Measurements from ENCODE around the gene VPS13D.

The VPS13D gene

GRCh38 chr1:12300706-12301105 is 70.9 kb downstream of the VPS13D start:
- TF ChIP-seq CTCF (conservative IDR thresholded peaks at IDR 0.05; ENCODE audit: low read length), result no peak
- no peak for DNase-seq (ENCODE audit: low read depth)
- no peak overlapping the region for H3K4me3 ChIP-seq (ENCODE audit: low read length)

- no peak for TF ChIP-seq CTCF (conservative IDR thresholded peaks at IDR 0.05; ENCODE audit: low read length)
- DNase-seq (ENCODE audit: low read depth), result no peak
- no peak overlapping the region for H3K4me3 ChIP-seq (ENCODE audit: low read length)
Measured at GRCh38 chr1:12301518-12302237, 71.8 kb downstream of the VPS13D start.

- peak; percentile 31 for DNase-seq (ENCODE audit: low read depth)
- TF ChIP-seq CTCF (conservative IDR thresholded peaks at IDR 0.05; ENCODE audit: low read length), result no peak
- H3K4me3 ChIP-seq (ENCODE audit: low read length), result no peak overlapping the region
Measured at GRCh38 chr1:12302798-12303447, 73.1 kb downstream of the VPS13D start.

GRCh38 chr1:12305377-12305776 is 75.5 kb downstream of the VPS13D start:
- no peak for TF ChIP-seq CTCF (conservative IDR thresholded peaks at IDR 0.05; ENCODE audit: low read length)
- no peak for DNase-seq (ENCODE audit: low read depth)
- H3K4me3 ChIP-seq (ENCODE audit: low read length), result no peak overlapping the region

- no peak overlapping the region for H3K4me3 ChIP-seq (ENCODE audit: low read length)
- peak; percentile 35 for DNase-seq (ENCODE audit: low read depth)
- TF ChIP-seq CTCF (conservative IDR thresholded peaks at IDR 0.05; ENCODE audit: low read length), result no peak
Measured at GRCh38 chr1:12309783-12310742, 80.2 kb downstream of the VPS13D start.

GRCh38 chr1:12314333-12314903 is 84.6 kb downstream of the VPS13D start:
- peak; percentile 52 for DNase-seq (ENCODE audit: low read depth)
- H3K4me3 ChIP-seq (ENCODE audit: low read length), result no peak overlapping the region
- peak; percentile 58 for TF ChIP-seq CTCF (conservative IDR thresholded peaks at IDR 0.05; ENCODE audit: low read length)

Measured in AG10803 (cell line).